ENCODE results near the gene KCNN3. TPM values are rescaled to one million over a fixed set of nuclear protein-coding genes. Genes with fewer than 3 reads are reported as not detected.

Gene KCNN3
- total RNA-seq, 1 experiment from 2014 or later, result 0.26 TPM

GRCh38 chr1:154698320-154699096 is 171.6 kb downstream of the KCNN3 start:
- ChIA-PET CTCF (no interaction called here), POLR2A (ENCODE audit: unreplicated experiment) (no interaction called here)
- peaks cover 16% of the 10 kb centered on the region for H3K4me1 ChIP-seq (ENCODE audit: insufficient read depth, low read length)
- no peaks in the 10 kb centered on the region for H4K20me1 ChIP-seq (ENCODE audit: low read length)
- no peaks in the 10 kb centered on the region for H3K36me3 ChIP-seq (ENCODE audit: low read depth, low read length)
- H3K9ac ChIP-seq (ENCODE audit: low read length), result no peak overlapping the region
- no TSS peak for BruUV-seq (replicated peaks)
- peak; percentile 52 for DNase-seq
- H3K79me2 ChIP-seq (ENCODE audit: low read length), result no peaks in the 10 kb centered on the region
- peak; percentile 24; the same call in 1 of the 2 replicates for ATAC-seq
- peak overlapping the region; percentile 15 for H3K27ac ChIP-seq (ENCODE audit: low read length)
- no peaks in the 10 kb centered on the region for H3F3A ChIP-seq (ENCODE audit: low read length, unreplicated experiment)
- no peak overlapping the region for H3K4me3 ChIP-seq (ENCODE audit: low read length)
- H3K4me2 ChIP-seq (ENCODE audit: low read length), result peak overlapping the region; percentile 27
- peaks cover 35% of the 10 kb centered on the region; the same call in 1 of the 2 replicates for H3K27me3 ChIP-seq (ENCODE audit: low read length)
- TF ChIP-seq CTCF (conservative IDR thresholded peaks at IDR 0.05; ENCODE audit: low read depth, low read length), result no peak
- no peak for TF ChIP-seq EZH2 (IDR thresholded peaks at IDR 0.05; ENCODE audit: low read length, unreplicated experiment)
- no peak for TF ChIP-seq EZH2phosphoT487 (IDR thresholded peaks at IDR 0.05; ENCODE audit: borderline replicate concordance, low read length)
- intact Hi-C loops (cut with micrococcal nuclease), result no loop called here
- H3K9me2 ChIP-seq (replicated peaks; ENCODE audit: low read length), result no peaks in the 10 kb centered on the region
- H3K9me3 ChIP-seq (ENCODE audit: low read length), result no peaks in the 10 kb centered on the region
- H2AFZ ChIP-seq (ENCODE audit: low read length), result no peak overlapping the region

DNA sequence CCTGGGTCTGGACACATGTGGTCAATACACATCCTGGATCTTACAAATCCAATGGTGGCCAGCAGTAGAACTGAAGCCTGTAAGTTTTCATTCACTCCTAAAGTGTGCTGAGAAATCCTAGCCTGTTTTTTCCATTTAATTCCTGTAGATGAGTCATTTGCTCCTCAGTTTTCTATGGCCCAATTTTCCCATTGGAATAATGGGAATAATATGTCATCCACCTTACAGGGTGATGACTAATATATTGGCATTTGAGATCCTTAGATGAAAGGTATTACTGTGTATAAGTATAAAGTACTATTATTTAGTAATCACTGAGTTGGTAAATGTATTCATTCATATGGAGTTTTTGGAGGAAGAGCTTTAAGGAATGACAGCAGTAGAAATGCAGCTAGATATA is 172.4 kb downstream of the KCNN3 start:
- H3K79me2 ChIP-seq (ENCODE audit: low read length), result no peaks in the 10 kb centered on the region
- H3K27ac ChIP-seq (ENCODE audit: low read length), result peak overlapping the region; percentile 15; the same call in 1 of the 2 replicates
- TF ChIP-seq EZH2 (IDR thresholded peaks at IDR 0.05; ENCODE audit: low read length, unreplicated experiment) (no peak), CTCF (conservative IDR thresholded peaks at IDR 0.05; ENCODE audit: low read depth, low read length) (no peak), EZH2phosphoT487 (IDR thresholded peaks at IDR 0.05; ENCODE audit: borderline replicate concordance, low read length) (no peak)
- H3K27me3 ChIP-seq (ENCODE audit: low read length), result peaks cover 42% of the 10 kb centered on the region; the same call in 1 of the 2 replicates
- no peaks in the 10 kb centered on the region for H3F3A ChIP-seq (ENCODE audit: low read length, unreplicated experiment)
- no peak overlapping the region for H3K4me3 ChIP-seq (ENCODE audit: low read length)
- peak overlapping the region; percentile 27; the same call in 1 of the 2 replicates for H3K4me2 ChIP-seq (ENCODE audit: low read length)
- H3K9me3 ChIP-seq (ENCODE audit: low read length), result no peaks in the 10 kb centered on the region
- no peaks in the 10 kb centered on the region for H4K20me1 ChIP-seq (ENCODE audit: low read length)
- ChIA-PET POLR2A (ENCODE audit: unreplicated experiment) (no interaction called here), CTCF (no interaction called here)
- no peak overlapping the region for H2AFZ ChIP-seq (ENCODE audit: low read length)
- intact Hi-C loops (cut with micrococcal nuclease), result no loop called here
- peaks cover 16% of the 10 kb centered on the region for H3K4me1 ChIP-seq (ENCODE audit: insufficient read depth, low read length)
- ATAC-seq, result peak; percentile 66
- DNase-seq, result peak; percentile 83
- no peaks in the 10 kb centered on the region for H3K9me2 ChIP-seq (replicated peaks; ENCODE audit: low read length)
- no TSS peak for BruUV-seq (replicated peaks)
- no peaks in the 10 kb centered on the region for H3K36me3 ChIP-seq (ENCODE audit: low read depth, low read length)
- no peak overlapping the region for H3K9ac ChIP-seq (ENCODE audit: low read length)

DNA sequence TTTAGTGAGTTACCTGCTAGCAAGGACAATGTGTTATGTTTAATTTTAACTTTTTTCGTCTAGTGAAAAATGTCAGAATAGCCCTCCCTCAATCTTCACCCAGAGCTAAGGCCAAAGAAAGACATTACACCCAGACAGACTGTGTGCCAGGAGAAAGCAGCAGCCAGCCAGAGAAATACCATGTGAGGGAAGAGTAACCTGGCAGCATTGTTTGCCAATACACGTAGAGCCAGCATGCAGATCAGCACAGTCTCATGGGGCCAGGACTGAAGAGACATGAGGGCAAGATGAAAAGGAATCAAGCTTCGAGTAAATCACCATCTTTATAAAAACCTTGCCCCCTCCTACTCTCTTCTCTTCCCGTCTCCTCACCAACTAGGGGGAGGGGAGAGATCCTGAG is 173.6 kb downstream of the KCNN3 start:
- TF ChIP-seq CTCF (conservative IDR thresholded peaks at IDR 0.05; ENCODE audit: low read depth, low read length) (no peak), EZH2phosphoT487 (IDR thresholded peaks at IDR 0.05; ENCODE audit: borderline replicate concordance, low read length) (no peak), EZH2 (IDR thresholded peaks at IDR 0.05; ENCODE audit: low read length, unreplicated experiment) (no peak)
- H3K4me3 ChIP-seq (ENCODE audit: low read length), result no peak overlapping the region
- H3F3A ChIP-seq (ENCODE audit: low read length, unreplicated experiment), result no peaks in the 10 kb centered on the region
- intact Hi-C loops (cut with micrococcal nuclease), result no loop called here
- POLR2A ChIA-PET (ENCODE audit: unreplicated experiment), result no interaction called here
- peaks cover 43% of the 10 kb centered on the region; the same call in 1 of the 2 replicates for H3K27me3 ChIP-seq (ENCODE audit: low read length)
- peaks cover 16% of the 10 kb centered on the region for H3K4me1 ChIP-seq (ENCODE audit: insufficient read depth, low read length)
- H3K9me3 ChIP-seq (ENCODE audit: low read length), result no peaks in the 10 kb centered on the region
- BruUV-seq (replicated peaks), result no TSS peak
- H3K79me2 ChIP-seq (ENCODE audit: low read length), result no peaks in the 10 kb centered on the region
- H2AFZ ChIP-seq (ENCODE audit: low read length), result no peak overlapping the region
- no peak for DNase-seq
- CTCF ChIA-PET, result no interaction called here
- H3K9me2 ChIP-seq (replicated peaks; ENCODE audit: low read length), result no peaks in the 10 kb centered on the region
- H4K20me1 ChIP-seq (ENCODE audit: low read length), result no peaks in the 10 kb centered on the region
- no peak overlapping the region for H3K9ac ChIP-seq (ENCODE audit: low read length)
- H3K36me3 ChIP-seq (ENCODE audit: low read depth, low read length), result no peaks in the 10 kb centered on the region
- no peak overlapping the region for H3K27ac ChIP-seq (ENCODE audit: low read length)
- no peak overlapping the region for H3K4me2 ChIP-seq (ENCODE audit: low read length)
- ATAC-seq, result no peak
